ENCODE data around the gene ST6GALNAC3.

- no peak for TF ChIP-seq CTCF (IDR thresholded peaks at IDR 0.05)
- TF ChIP-seq POLR2AphosphoS5 (IDR thresholded peaks at IDR 0.05): no peak
Measured at GRCh38 chr1:76247261-76247852, 172.8 kb downstream of the ST6GALNAC3 start.
